ENCODE data around the gene SNW1.
A peak's percentile ranks its signal among the peaks of the same experiment; 100 is the strongest.
"Not testable (repeated sequence)": the region's sequence is repeated elsewhere in the genome, so short reads cannot be mapped to it uniquely, and the experiment has no call there.

Gene SNW1

DNA sequence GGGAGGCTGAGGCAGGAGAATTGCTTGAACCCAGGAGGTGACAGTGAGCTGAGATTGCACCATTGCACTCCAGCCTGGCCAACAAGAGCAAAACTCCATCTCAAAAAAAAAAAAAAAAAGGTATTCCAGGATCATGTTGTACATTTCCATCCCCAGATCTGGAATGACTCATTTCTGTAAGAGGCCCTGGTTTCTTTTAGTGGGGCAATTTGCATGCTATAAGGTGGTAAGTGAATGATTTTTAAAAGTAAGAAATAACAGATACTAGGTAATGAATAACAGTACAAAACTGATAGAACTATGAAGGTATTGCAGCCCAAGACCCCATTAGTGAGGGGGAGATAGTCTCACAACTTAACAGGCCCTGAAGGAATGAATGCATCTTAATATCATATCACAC is 21.2 kb upstream of the SNW1 start:
- DNase-seq (ENCODE audit: low read depth, low spot score): no peak
- H3K4me3 ChIP-seq (ENCODE audit: low read depth, low read length): no peak overlapping the region
- ChIA-PET CTCF (no interaction called here), POLR2A (no interaction called here)
- TF ChIP-seq, protein P1, sequence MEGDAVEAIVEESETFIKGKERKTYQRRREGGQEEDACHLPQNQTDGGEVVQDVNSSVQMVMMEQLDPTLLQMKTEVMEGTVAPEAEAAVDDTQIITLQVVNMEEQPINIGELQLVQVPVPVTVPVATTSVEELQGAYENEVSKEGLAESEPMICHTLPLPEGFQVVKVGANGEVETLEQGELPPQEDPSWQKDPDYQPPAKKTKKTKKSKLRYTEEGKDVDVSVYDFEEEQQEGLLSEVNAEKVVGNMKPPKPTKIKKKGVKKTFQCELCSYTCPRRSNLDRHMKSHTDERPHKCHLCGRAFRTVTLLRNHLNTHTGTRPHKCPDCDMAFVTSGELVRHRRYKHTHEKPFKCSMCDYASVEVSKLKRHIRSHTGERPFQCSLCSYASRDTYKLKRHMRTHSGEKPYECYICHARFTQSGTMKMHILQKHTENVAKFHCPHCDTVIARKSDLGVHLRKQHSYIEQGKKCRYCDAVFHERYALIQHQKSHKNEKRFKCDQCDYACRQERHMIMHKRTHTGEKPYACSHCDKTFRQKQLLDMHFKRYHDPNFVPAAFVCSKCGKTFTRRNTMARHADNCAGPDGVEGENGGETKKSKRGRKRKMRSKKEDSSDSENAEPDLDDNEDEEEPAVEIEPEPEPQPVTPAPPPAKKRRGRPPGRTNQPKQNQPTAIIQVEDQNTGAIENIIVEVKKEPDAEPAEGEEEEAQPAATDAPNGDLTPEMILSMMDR (IDR thresholded peaks at IDR 0.05; ENCODE audit: insufficient read depth, low read length, missing control alignments): no peak

DNA sequence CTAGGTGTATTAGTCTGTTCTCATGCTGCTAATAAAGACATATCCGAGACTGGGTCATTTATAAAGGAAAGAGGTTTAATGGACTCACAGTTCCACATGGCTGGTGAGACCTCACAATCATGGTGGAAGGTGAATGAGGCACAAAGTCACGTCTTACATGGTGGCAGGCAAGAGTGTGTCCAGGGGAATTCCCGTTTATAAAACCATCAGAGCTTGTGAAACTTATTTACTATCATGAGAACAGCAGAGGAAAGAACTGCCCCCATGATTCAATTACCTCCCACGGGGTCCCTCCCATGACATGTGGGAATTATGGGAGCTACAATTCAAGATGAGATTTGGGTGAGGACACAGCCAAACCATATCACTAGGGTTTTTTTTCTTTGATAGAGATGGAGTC is 13.0 kb upstream of the SNW1 start:
- DNase-seq (ENCODE audit: low read depth, low spot score); POLR2A ChIA-PET; H3K4me3 ChIP-seq (ENCODE audit: low read depth, low read length); CTCF ChIA-PET: not testable (repeated sequence)

DNA sequence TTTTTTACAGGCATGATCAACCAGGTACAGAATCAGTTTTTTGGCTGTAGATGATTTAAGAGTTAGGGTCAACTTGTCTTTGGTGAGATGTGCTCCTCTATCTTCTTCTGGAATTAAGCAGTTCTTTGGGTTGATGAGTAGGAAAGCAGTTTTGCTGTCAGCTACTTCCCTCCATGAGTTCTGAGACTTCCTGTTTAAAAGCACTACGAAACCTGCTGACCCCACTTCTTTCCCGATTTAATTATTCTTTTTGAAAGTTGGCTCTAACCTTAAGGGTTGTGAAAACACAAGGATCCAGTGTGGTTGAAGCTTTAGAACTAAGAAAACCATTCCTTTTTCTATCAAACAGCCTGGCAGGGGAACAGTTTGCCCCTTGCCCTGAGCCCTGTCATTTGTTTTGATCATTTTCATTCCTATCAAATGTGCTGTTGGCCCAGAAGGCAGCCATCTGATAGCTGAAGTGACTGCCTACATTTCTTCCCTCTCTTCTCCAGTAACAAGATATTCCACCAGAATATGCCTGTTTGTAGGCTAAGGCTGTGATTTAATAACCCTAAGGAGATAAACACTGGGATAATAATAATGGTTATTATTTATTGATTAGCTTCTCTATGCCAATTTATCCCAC is 7.6 kb upstream of the SNW1 start:
- POLR2A ChIA-PET; CTCF ChIA-PET; DNase-seq (ENCODE audit: low read depth, low spot score); H3K4me3 ChIP-seq (ENCODE audit: low read depth, low read length): not testable (repeated sequence)

DNA sequence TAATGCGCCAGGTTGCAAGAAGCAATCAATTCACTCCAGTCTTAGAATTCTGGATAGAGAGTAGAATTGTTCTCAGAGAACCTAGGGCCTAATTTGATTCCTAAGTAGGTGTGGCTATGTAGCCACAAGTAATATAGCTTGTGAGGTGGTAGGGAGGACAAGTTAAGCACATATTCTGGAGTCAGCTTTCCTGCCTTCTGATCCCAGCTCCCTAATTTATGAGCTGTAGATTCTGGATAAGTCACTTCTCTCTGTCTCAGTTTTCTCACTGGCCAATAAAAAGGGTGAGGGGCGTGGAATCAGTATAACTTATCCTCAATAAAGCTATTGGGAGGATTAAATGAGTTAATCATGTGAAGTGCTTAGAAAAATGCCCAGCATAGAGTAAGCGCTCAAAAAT is 3.0 kb upstream of the SNW1 start:
- no peak overlapping the region for H3K4me3 ChIP-seq (ENCODE audit: low read depth, low read length)
- POLR2A ChIA-PET: no interaction called here
- TF ChIP-seq, protein P1 (IDR thresholded peaks at IDR 0.05; ENCODE audit: insufficient read depth, low read length, missing control alignments): no peak
- DNase-seq (ENCODE audit: low read depth, low spot score): no peak
- CTCF ChIA-PET: no interaction called here

DNA sequence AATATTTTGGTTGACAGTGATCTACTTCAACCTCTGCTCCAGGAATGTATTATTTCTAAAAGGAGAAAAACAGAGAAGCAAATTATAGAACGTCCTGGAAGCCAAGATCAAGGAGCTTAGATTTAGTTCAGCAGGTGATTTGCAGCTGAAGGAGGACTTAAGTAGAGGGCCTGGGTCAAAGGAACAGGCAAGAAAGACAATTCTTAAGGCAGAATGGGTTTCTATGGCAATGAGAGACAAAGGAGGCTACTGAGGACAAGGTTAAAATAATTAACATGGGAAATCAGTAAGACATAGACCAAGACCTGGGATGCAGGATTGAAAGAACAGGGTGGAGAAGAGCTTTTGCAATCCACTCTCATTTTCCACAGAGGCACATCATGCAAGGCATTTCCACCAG is 2.4 kb upstream of the SNW1 start:
- no peak for DNase-seq (ENCODE audit: low read depth, low spot score)
- H3K4me3 ChIP-seq (ENCODE audit: low read depth, low read length): no peak overlapping the region
- POLR2A ChIA-PET: no interaction called here
- CTCF ChIA-PET: no interaction called here
- TF ChIP-seq, protein P1 (IDR thresholded peaks at IDR 0.05; ENCODE audit: insufficient read depth, low read length, missing control alignments): no peak

DNA sequence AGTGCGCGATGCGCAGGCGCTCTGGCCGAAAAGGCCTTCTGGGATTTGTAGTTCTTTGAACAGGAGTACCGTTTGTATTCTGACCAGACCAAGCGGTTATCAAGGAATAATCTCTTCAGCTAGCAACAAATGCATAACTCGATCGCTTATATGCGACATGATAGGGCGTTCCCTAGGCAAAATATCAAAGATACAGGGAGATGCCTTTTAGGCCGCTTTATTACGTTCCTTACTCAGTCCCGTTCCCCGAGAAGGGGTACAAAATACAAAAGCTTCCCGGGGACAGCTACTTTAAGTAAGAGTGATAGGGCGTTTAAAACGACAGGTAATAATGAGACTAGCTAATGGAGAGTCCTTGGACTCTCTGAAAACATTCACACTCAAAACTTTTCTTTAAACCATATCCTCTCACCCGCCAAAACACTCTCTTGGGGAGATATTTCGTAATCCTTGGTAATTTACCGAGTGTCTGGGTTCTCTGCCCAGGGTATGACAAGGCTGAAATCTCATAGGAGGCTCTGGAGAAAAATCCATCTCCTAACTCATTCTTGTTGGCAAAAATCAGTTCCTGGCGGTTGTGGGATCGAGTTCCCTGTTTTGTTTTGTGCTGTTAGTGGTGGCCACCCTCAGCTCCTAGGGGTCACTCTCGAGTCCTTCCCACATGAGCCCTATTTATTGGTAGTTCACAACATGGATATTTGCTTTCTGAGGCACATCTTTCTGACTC is 412 bp upstream of the SNW1 start:
- POLR2A ChIA-PET: interaction anchor here (1.2 kb wide), 1 partner anchor 39 kb away, joined by 3 read pairs; the partner anchor contains the start of gene ADCK1
- no peak for DNase-seq (ENCODE audit: low read depth, low spot score)
- TF ChIP-seq, protein P1 (IDR thresholded peaks at IDR 0.05; ENCODE audit: insufficient read depth, low read length, missing control alignments): peak; percentile 21
- CTCF ChIA-PET: interaction anchor here (0.9 to 1.8 kb wide), 4 partner anchors 10 to 848 kb away, joined by 3 to 7 read pairs (median 4); partner anchors contain the start of gene ADCK1
- H3K4me3 ChIP-seq (ENCODE audit: low read depth, low read length): peak overlapping the region; percentile 97

DNA sequence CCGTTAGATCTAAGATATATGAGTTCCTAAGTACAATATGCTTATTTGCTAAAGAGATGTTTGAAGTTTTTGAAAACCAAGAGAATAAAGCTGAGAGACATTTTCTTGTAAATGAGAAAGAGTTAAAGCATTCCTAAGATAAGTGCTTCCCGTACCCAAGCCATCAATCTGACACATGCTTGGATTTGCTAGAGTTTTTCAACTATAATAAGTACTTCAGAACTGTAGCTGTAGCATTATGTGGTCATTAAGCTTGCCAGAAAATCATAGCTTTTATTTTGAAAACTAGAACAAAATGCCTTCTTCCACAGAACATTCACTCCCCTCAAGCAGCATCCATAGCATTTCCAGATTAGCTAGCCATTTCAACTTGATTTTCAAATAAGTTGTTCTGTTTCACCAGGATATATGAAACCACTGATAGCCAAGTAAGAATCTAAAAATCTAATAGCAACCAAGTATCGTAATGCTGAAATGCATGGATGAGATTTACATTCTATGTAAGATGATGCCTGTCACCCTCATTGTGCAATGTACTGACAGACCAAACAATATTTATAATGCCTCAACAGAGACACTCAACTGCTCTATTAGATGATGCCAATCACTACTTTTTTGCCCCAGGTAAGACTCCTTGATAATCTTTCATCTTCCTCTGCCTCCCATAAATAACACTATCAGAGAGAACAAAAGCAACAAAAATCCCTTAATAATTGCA is 8.0 kb downstream of the SNW1 start:
- TF ChIP-seq, protein P1 (IDR thresholded peaks at IDR 0.05; ENCODE audit: insufficient read depth, low read length, missing control alignments): no peak
- DNase-seq (ENCODE audit: low read depth, low spot score): no peak
- ChIA-PET POLR2A (no interaction called here), CTCF (interaction anchor here (1.7 kb wide), 1 partner anchor 13 kb away, joined by 4 read pairs; no protein-coding TSS in a partner anchor)
- no peak overlapping the region for H3K4me3 ChIP-seq (ENCODE audit: low read depth, low read length)
